Mammary epithelial cell (primary cell): Measurements from ENCODE around the gene CGNL1.

Source experiments
- EZH2 ChIP-seq: IDR thresholded peaks from 2 replicates; pipeline ENCODE4 v1.6.1; 2012; ENCODE audit warnings: low read length, inconsistent platforms, borderline replicate concordance
- TF ChIP-seq, protein P1 (sequence below), 2 donors: IDR thresholded peaks in 1 of 2; conservative IDR thresholded peaks in 1 of 2; 2 replicates each; pipeline ENCODE4 v1.5.1; 2011 to 2012; ENCODE audit warnings: inconsistent platforms in 2 of 2, low read length in 2 of 2, mild to moderate bottlenecking in 2 of 2, control low read depth in 1 of 2, low read depth in 1 of 2; ENCODE audit not compliant: insufficient read depth in 1 of 2; ENCODE audit errors: extremely low read depth in 1 of 2

DNA sequence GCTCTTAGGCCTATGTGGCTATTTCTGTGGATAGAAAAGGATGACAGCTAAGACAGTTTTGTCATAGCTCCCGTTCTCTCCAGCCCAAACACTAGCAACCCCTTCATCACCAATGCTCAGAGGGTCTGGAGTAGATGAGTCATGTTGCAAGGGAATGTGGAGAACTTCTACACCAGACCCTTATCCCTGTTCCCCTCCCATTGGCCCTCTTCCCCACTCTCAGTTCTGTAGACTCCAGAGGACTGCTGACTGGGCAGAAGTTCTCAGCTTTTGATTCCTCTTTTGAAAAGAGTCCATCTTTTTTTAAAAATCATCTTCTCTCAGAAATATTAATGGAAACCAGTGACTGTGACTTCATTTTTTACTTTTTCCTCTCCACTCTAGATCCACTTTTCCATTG, 213.0 kb downstream of the CGNL1 start:
- TF ChIP-seq, protein P1, sequence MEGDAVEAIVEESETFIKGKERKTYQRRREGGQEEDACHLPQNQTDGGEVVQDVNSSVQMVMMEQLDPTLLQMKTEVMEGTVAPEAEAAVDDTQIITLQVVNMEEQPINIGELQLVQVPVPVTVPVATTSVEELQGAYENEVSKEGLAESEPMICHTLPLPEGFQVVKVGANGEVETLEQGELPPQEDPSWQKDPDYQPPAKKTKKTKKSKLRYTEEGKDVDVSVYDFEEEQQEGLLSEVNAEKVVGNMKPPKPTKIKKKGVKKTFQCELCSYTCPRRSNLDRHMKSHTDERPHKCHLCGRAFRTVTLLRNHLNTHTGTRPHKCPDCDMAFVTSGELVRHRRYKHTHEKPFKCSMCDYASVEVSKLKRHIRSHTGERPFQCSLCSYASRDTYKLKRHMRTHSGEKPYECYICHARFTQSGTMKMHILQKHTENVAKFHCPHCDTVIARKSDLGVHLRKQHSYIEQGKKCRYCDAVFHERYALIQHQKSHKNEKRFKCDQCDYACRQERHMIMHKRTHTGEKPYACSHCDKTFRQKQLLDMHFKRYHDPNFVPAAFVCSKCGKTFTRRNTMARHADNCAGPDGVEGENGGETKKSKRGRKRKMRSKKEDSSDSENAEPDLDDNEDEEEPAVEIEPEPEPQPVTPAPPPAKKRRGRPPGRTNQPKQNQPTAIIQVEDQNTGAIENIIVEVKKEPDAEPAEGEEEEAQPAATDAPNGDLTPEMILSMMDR (conservative IDR thresholded peaks at IDR 0.05 in 1 of 2, IDR thresholded peaks at IDR 0.05 in 1 of 2; ENCODE audit: extremely low read depth in 1 of 2, insufficient read depth in 1 of 2, low read depth in 1 of 2, low read length in 2 of 2) = no peak
- TF ChIP-seq EZH2 = no peak
